Measurements from ENCODE around the gene GPC5.

DNA sequence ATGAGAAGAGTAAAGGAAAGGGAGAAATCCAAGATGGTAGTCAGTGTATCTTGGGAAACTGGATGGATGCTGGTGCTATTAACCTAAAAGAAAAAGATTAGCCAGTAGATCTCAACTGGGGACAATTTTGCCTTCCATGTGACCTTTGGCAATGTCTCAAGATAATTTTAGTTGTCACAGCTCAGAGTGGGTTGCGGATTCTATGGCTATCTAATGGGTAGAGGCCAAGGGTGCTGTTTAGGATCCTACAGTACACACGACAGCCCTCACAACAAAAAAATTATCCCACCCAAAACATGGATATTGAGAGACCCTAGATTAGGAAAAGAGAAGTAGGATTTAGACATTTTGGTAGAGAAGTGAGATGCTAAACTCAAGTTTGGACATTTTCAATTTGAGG, 258.9 kb downstream of the GPC5 start:
- no peak for TF ChIP-seq CREM (IDR thresholded peaks at IDR 0.05)
- no peak for TF ChIP-seq CREM (CRISPR knock-in tag; IDR thresholded peaks at IDR 0.05)
- TF ChIP-seq MATR3 (CRISPR knock-in tag; IDR thresholded peaks at IDR 0.05) = no peak
- no peak for TF ChIP-seq ZNF558 (CRISPR knock-in tag; IDR thresholded peaks at IDR 0.05; ENCODE audit: borderline replicate concordance)
- no peak for TF ChIP-seq PAWR (CRISPR knock-in tag; IDR thresholded peaks at IDR 0.05; ENCODE audit: borderline replicate concordance)
- no peak for TF ChIP-seq KLF9 (CRISPR knock-in tag; IDR thresholded peaks at IDR 0.05; ENCODE audit: low read depth)
- TF ChIP-seq POLR2A (IDR thresholded peaks at IDR 0.05; ENCODE audit: insufficient read depth in 1 of 2, low read depth in 2 of 2, low read length in 2 of 2) = no peak
- no peak for TF ChIP-seq TBX2 (CRISPR knock-in tag; IDR thresholded peaks at IDR 0.05; ENCODE audit: borderline replicate concordance)
- TF ChIP-seq, protein P1, sequence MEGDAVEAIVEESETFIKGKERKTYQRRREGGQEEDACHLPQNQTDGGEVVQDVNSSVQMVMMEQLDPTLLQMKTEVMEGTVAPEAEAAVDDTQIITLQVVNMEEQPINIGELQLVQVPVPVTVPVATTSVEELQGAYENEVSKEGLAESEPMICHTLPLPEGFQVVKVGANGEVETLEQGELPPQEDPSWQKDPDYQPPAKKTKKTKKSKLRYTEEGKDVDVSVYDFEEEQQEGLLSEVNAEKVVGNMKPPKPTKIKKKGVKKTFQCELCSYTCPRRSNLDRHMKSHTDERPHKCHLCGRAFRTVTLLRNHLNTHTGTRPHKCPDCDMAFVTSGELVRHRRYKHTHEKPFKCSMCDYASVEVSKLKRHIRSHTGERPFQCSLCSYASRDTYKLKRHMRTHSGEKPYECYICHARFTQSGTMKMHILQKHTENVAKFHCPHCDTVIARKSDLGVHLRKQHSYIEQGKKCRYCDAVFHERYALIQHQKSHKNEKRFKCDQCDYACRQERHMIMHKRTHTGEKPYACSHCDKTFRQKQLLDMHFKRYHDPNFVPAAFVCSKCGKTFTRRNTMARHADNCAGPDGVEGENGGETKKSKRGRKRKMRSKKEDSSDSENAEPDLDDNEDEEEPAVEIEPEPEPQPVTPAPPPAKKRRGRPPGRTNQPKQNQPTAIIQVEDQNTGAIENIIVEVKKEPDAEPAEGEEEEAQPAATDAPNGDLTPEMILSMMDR (CRISPR knock-in tag; IDR thresholded peaks at IDR 0.05) = no peak

All from HepG2 (cell line).